HL-60 (cell line): Measurements from ENCODE around the gene ZNF521.

Experiments used
- GABPA ChIP-seq: IDR thresholded peaks from 2 replicates; pipeline ENCODE4 v1.6.1; 2012; ENCODE audit warnings: low read depth
- TF ChIP-seq, protein P1 (sequence below): IDR thresholded peaks from one replicate; pipeline ENCODE4 v1.5.1; 2011; ENCODE audit warnings: low read length, control low read depth, inconsistent platforms; ENCODE audit not compliant: insufficient read depth

DNA sequence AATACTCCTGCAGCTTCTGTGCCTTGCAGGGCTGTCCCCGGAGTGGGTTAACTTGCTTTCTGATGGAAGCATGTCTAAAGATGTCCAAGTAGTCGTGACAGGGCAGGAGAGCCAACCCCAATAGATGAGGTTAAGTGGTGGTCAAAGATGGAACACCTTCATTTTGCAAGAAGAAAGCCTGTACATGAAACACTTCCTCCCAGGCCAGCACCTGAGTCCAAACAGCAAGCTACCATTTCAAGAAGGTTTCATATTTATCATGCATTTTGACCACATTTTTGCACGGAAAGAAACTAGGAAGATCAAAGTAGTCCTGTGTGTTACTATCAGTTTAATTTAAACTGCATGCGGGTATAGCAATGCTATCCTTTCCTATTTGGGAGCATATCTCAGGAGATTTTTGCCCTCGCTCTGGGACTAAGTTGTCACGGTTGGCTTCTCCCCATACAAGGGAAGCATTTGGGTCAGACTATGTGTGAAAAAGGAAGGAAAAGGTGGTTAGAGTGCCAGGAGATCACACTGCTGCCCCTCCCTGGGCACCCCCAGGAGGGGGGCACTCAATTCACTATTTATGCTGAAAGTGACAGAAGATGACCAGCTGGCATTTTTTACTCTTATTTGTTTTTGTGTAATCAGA, 187.6 kb downstream of the ZNF521 start:
- TF ChIP-seq, protein P1, sequence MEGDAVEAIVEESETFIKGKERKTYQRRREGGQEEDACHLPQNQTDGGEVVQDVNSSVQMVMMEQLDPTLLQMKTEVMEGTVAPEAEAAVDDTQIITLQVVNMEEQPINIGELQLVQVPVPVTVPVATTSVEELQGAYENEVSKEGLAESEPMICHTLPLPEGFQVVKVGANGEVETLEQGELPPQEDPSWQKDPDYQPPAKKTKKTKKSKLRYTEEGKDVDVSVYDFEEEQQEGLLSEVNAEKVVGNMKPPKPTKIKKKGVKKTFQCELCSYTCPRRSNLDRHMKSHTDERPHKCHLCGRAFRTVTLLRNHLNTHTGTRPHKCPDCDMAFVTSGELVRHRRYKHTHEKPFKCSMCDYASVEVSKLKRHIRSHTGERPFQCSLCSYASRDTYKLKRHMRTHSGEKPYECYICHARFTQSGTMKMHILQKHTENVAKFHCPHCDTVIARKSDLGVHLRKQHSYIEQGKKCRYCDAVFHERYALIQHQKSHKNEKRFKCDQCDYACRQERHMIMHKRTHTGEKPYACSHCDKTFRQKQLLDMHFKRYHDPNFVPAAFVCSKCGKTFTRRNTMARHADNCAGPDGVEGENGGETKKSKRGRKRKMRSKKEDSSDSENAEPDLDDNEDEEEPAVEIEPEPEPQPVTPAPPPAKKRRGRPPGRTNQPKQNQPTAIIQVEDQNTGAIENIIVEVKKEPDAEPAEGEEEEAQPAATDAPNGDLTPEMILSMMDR: no peak
- no peak for TF ChIP-seq GABPA
